Midbrain (tissue), 1 donor: ENCODE results near the gene PRSS57.
A peak's percentile ranks its signal among the peaks of the same experiment; 100 is the strongest.

ENCODE experiments used
- DNase-seq: peaks from one replicate; lab custom pipeline; 2025; lab: John Stamatoyannopoulos, UW

Gene PRSS57

DNA sequence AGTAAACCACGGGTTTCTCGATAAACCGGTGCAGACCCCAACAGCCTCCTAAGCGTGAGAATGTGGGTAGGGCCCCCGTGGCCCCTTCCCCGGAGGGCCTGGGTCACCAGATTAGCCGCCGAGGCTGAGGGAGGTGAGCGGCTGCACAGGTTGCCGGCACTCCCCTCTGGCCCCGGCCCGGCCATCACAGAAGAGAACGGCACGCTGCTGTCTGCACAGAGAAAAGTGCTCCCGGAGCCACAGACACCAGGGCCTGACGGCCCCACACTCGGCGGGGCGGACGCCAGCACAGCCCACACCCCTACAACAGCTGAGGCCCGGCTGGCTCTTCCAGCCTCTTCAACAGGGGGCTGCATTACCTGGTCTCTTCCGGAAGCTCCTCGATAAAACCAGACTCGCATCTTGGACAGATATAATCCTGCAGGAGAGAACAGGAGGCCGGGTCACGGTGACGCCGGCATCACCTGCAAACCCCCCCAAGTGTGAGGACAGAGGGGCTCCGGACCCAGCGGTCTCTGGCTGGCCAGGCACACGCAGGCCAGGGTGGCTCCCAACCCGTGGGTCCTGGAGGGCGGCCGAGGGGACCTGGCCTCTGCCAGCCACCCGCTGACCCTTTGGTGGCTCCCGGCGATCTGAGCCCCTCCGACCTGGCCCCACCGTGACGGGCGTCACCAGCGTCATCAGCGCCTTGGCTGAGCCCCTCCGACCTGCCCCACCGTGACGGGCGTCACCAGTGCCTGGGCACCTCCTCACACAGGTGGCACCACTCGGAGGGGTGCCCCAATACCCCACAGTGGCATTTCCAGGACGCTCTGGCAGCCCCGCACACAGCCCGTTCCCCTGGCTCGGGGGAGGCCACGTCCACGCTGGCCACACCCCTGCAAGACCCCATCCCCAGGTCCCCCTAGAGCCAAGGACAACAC, 42.5 kb downstream of the PRSS57 start:
- DNase-seq = no peak

DNA sequence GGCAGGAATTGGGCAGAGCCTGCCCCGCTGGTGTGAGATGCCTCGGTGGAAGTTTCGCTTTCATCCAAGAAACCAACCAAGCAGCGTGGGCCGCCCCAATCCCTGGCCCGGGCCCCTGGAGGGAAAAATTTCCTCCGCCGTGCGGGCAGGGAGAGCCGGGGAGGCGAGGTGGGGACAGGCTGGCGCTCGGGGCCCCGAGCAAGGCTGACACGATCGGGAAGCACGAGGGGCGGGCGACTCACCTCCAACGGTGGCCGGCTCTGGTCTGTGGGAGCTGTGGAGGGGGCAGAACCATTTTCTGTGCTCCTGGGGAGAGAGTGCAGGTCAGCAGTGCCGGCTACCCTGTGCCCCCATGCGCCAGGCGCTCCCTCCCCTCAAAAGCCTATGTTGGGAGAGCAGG, 43.3 kb downstream of the PRSS57 start:
- no peak for DNase-seq

DNA sequence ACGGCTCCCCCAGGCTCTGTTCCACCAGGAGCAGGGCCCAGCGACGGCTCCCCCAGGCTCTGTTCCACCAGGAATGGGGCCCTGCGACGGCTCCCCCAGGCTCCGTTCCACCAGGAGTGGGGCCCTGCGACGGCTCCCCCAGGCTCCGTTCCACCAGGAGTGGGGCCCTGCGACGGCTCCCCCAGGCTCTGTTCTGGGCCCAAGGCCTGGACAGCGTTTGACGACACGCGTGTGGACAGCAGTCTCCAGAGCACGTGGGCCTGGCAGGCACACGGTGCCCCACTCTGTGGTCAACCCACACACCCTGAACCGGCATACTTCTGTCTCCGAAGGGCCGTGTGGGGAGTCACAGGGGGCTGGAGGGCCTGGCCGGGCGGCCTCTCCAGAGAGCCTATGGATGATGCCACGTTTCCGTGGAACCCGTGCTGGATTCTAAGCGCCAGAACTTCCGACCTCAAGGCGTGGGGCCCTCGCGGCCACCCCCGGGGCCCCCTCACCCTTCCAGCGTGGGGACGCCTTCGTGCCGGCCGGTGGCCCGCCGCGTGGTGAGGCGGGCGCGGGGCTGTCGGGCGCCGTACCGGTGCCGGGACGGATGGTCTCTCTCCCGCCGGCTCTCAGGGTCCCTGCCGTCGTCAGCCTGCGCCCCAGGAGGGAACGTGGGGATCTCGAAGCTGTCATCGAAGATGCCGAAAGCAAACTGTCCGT, 44.0 kb downstream of the PRSS57 start:
- no peak for DNase-seq

DNA sequence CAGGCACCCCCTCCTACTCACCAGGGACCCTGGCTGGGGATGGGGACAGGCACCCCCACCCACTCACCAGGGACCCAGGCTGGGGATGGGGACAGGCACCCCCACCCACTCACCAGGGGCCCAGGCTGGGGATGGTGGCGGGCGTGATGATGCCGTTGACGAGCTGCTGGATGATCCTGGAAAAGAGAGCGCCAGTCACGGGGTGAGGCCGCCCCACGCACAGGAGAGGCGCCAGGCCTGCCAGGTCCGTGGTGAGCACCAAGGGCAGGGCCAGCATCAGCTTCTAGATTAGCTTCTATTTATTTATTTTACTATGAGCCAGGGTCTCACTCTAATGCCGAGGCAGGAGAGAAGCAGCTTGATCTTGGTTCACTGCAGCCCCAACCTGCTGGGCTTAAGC, 45.1 kb downstream of the PRSS57 start:
- DNase-seq = no peak

DNA sequence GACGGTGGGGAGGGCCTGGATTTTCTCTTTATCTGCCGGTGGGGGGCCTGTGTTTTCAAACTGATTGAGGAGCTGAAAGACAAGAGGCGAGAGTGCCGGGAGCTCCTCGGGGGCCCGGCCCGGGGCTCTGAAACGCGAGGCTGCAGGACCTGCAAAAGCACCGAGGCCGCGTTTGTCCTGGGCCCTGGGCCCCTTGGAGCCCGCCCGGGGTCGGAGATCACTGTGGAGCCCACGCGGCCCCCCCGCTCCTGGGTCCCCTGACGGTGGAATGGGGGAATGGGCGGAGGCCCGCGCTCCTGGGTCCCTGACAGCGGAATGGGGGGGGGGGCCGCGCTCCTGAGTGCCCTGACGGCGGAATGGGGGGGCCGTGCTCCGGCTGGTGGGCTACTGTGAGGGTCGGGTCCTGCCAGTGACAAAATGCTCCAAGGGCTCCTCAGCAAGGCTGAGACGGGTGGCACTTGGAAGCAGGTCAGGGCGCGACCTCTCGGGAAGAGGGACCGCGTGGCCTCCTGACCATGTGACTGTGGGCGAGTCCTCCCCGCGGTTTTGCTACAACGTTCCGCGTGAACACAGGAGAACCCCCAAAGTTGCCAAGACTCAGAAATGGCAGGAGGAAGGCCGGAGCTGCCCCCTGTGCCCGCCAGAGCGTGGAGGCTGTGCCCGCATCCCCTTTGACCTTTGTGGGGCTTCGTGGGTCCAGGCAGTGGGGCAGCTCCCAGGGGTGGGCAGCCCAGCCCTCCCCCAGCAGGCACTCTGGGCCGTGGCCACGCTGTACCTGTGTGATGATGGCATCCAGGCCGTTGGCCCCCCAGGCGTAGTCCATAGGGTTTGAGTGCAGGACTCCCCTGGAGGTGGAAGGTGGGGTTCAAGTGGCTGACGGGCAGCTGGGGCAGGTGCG, 46.1 kb downstream of the PRSS57 start:
- no peak for DNase-seq

DNA sequence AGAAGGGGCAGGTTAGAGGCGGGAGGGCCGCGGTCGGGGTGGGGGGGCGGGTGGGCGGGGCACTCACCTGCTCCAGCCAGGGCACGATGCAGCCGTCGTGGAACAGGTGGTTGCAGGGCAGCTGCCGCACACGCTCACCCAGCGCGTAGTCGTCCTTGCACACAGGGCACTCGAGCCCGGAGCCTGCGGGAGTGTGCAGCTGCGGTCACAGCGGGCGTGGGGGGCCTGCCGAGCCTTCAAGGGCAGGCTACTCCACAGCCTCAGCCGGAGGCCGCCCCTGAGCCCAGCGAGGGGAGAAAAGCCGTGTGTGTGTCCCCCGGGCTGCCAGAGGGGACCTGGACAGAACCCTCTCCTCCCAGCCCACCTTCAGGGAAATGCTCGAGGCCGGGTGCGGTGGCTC, 46.9 kb downstream of the PRSS57 start:
- no peak for DNase-seq

DNA sequence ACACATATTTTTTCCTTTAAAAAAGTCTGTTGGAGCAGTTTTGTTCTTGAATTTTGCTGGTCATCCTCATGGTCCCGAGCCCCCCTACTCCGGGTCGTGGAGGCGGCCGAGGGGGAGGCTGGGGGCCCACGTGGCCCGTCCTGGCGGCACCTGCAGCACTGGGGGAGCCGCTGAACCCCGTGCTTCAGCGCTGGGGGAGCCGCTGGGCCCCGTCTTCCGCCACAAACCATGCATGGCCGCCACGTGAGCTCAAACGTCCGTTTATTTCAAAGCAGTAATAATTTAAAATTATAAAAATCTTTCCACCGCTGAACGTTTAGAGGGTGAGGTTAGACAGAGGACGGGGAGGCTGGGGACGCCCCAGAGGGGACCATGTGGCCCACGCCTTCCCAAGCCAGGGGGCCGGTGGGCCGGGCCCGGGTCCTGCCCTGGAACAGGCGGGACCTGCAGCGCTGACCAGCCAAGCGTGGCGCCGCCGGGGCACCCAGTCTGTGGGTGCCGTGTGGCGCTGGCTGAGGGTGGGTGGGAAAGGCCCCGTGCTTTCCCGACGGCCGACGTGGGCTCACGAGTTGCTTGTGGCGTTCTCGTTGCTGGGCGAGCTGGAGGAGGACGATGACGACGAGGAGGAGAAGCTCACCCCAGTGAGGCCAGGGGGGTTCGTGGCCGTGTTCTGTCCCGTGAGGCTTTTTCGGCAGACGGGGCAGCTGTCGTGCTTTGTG, 47.5 kb downstream of the PRSS57 start:
- DNase-seq = no peak

DNA sequence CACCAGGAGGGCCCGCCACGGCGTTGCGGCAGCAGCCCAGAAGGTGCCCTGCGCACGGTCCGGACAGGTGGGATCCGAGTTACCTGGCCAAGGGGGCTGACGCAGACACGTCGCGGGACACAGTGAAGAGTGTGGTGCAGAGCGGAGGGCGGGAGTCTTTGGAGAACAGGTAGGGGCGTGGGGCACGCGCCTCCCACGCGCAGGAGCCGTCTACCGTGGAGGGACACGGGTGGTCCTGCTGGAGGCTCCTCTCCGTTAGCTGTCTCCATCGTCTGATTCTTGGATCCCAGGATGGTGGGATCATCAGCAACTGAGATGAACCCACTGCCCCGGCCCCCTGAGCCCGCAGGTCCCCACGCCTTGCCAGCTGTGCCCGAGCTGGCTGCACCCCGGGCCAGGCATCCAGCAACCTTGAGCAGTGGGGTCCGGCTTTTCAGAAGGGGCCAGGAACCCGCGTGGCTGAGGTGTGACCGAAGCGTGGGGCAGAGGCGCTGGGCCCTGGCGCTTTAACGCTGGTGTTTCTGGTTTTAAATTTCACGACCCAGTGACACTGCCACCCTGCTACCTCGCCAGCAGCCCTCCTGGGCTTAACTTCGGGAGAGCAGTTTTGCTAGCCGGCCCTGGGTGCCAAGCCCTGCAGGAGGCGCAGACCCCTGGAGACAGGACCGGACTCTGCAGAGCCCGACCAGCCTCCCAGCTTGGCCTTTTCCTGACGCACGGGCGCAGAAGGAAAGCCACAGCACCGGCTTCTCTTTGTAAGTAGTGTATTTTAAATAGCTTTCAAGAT, 48.3 kb downstream of the PRSS57 start:
- DNase-seq = no peak

DNA sequence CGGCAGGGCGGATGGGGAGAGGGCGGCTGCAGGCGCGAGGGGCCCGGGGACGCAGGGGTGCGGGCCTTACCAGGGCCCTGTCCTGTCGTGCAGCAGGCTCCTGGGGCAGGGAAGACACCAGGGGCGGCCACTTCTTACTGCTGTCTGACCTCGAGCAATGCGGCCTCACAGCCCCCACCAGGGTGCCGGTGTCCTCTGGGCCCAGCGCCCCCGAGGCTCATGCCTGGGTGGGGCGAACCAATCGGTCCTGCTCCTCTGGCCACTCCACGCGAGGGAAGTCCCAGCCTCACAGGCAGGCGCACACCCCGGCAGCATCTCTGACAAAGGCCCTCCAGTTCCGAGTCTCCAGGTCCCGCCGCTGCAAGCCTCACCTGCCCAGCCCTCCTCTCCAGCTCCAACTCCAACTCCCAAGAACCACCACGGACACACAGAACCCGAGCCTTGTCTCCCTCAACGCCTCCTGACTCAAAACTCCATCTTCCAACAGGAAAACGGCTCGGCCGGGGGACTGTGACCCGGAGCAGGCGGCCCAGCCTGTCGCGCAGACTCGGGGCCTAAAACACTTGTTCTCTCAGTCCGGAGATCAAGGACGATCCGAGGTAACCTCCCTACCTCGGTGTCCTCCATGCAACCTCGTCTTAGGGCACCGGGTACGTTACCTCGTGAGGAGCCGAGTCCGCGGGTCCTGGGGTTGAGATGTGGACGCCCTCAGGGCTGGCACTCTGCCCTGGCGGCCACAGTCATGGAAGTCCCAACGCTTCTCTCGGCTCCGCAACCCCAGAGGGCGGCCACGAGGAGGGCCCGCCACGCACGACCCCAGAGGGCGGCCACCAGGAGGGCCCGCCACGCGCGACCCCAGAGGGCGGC, 49.1 kb downstream of the PRSS57 start:
- DNase-seq = no peak

DNA sequence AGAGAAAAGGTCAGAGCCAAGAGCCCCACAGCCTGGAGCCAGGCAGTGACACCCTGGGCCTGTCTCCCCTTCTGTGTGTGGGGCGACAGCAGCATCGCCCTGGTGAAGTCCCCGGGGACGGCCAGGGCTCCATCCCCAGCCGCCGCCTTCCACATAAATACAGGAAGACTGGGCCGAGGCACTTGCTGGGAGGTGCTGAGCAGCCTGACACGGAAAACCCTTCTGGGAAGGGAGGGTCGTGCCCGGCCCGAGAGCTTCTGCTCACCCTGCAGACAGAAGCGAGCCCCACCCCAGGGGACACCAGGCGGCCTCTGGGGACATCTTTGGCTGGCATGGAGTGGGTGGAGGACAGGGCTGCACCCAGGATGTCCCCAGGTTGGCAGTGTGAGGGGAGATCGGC, 50.5 kb downstream of the PRSS57 start:
- DNase-seq = no peak

DNA sequence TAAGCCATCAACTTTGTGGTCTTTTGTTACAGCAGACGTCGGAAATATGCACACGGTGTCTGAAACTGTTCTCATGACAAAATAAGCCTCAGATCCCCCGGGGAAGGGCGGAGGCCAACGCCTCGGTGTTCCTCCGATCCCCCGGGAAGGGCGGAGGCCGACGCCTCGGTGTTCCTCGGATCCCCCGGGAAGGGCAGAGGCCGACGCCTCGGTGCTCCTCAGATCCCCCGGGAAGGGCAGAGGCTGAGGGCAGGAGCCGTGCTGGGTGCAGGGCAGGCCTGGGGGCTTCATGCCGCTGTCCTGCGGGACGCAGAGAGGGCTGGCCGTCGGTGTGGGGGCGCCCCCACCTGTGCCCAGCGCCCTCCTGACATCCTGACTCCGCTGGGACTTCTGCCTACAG, 50.9 kb downstream of the PRSS57 start:
- no peak for DNase-seq

DNA sequence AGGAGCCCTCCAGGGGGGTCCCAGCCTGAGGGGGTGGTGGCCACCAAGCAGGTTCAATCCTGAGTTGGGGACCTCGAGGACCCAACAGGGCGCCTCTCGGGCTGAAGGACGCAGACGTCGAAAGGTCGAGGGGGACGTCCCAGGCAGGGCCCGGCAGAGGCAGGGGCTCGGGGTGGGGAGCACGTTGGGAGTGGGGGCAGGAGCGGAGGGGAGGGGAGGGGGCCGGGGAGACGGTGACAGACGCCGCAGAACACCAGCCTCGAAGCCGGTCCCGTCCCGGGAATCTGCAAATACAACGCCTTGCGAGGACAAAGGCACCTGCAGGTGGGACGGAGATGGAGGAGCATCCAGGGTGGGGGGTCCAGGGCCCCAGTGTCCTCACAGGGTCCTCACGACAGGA, 51.5 kb downstream of the PRSS57 start:
- DNase-seq = no peak

DNA sequence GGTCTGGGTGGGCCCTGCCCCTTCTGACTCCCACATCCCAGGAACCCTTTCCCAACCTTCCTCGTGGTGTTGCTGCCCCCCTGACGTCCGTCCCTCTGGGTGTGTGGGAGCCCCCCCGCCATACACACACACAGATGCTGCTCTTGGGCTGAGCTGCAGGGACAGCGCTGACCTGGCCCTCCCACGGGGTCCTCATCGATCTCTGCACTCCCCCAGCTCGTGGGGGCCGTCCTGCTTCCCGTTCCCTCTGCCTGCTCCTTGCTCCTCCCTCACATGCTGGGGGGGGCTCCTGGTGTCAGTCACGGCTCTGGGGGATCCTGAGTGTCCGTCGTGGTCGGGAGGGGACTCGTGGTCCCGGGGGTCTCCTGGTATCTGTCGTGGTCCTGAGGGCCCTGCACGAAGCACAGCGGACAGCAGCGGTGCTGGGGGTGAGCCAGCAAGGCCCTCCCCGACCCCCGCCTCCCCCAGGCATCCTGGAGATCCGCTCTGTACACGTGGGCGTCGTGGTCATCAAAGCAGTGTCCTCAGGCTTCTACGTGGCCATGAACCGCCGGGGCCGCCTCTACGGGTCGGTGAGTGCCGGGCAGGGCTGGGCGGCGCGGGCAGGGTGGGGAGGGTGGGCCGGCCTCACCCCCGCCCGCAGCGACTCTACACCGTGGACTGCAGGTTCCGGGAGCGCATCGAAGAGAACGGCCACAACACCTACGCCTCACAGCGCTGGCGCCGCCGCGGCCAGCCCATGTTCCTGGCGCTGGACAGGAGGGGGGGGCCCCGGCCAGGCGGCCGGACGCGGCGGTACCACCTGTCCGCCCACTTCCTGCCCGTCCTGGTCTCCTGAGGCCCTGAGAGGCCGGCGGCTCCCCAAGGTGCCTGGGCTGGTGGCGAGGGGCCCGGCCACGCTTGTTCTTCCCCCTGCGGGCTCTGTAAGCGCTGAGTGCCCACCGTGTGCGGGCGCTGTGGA, 52.2 kb downstream of the PRSS57 start:
- no peak for DNase-seq

DNA sequence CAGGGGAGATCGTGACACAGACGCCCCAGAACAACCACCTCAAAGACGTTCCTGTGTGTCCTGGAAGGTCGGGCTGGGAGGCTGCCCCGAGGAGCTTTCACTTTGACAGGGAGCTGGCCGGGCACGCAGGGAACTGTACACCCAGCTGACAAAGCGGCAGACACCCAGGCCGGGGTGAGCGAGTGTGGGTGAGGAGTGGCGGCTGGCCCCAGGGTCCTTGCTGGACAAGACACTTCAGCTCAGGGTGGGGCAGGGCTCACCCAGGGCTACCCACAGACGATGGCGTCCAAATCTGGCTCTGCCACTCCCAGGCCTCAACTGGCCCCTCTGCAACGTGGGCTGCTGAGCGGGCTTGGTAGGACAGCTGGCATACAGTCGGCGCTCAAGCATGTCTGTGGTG, 53.5 kb downstream of the PRSS57 start:
- no peak for DNase-seq

DNA sequence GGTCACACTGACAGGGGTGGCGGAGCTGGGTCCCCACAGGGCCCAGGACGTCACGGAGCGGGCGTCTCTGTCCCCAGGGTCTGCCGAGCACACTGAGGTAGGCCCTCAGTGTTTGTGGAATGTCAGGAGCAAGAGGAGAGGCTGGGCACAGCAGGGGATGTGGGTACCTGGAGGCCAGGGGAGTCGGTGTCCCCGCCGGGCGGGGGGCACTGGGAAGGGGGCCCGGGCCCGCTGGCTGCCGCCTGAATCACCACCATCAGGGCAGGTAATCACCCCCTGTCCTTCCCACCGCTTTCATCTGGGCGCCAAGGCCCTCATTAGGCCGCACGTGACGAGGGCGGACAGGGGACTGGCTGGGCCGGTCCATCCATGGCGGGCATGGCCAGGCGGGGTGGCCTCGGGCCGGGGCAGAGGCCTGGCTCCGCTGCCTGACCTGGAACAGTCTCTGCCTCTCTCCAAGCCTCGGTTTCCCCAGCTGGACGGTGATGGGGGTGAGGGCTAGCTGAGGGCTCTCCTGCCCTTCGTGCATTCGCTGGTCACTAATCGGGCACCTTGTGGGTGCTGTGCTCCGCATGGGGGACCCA, 54.6 kb downstream of the PRSS57 start:
- DNase-seq = no peak

DNA sequence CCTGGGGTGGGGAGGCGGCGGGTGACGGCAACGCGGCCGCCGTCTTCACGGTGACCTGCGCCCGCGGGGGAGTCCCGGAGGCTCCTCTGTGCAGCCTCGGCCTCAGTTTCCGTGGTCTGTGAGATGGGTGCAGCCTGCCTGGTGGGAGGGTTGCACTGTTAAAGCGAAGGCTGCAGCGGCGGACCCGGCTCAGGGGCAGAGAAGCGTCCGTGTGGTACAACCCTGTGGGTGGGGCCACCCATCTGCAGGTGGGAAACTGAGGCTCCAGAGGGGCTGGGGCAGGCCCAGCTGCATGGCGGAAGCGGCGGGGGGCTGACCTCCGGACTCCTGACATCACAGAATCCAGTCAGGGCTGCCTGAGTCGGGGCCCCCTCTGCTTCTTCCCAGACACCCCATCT, 55.1 kb downstream of the PRSS57 start:
- no peak for DNase-seq

DNA sequence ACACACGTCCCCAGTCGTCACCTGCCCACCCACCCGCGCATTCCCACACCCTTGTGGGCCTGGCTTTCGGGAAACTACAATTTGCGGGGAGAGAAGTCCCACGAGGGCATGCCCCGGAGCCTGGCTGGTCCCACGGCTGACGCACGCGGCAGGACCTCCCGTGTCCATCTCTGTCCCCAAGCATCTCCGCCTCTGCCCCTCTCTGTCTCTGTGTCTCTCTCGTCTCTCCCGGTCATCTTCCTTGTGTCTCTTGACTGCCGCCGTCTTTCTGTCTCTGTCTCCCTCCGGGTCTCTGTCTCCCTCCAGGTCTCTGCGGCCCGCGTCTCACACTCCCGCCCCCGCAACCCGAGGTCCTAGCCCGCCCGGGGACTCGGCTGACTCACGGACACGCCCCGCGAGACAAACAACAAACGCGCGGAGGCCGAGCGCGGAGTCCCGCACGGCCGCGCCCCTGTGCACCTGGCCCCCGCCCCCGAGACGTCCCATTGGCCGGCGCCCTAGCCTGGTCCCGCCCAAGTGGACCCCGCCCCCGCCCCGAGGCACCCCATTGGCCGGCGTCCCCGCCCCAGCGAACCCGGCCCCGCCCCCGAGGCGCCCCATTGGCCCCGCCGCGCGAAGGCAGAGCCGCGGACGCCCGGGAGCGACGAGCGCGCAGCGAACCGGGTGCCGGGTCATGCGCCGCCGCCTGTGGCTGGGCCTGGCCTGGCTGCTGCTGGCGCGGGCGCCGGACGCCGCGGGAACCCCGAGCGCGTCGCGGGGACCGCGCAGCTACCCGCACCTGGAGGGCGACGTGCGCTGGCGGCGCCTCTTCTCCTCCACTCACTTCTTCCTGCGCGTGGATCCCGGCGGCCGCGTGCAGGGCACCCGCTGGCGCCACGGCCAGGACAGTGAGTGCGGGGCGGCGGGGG, 55.7 kb downstream of the PRSS57 start, which contains the start of gene FGF22:
Gene FGF22 (plus strand): TSS at position 627 of the 908 bp plus-strand sequence. CDS start 47 bp downstream, at position 674.
- DNase-seq = peak; percentile 89
